HG02973 (cell line): ENCODE data around the gene KAT6B.
"Not testable (repeated sequence)": the region's sequence is repeated elsewhere in the genome, so short reads cannot be mapped to it uniquely, and the experiment has no call there.

Source experiments
- ATAC-seq: cut with Tn5 transposase; IDR thresholded peaks from one replicate; pipeline ENCODE4 v1.9.1; 2021; ENCODE audit warnings: moderate library complexity; ENCODE audit not compliant: unreplicated experiment

KAT6B gene

GRCh38 chr10:74887614-74888284, 61.3 kb downstream of the KAT6B start:
- no peak for ATAC-seq

GRCh38 chr10:74888962-74889661, 62.7 kb downstream of the KAT6B start:
- no peak for ATAC-seq

- no peak for ATAC-seq
Measured at GRCh38 chr10:74889662-74889998, 63.2 kb downstream of the KAT6B start.

GRCh38 chr10:74890460-74890859, 64.1 kb downstream of the KAT6B start:
- no peak for ATAC-seq

- no peak for ATAC-seq
Measured at GRCh38 chr10:74891053-74891452, 64.7 kb downstream of the KAT6B start.

- no peak for ATAC-seq
Measured at GRCh38 chr10:74892839-74893238, 66.4 kb downstream of the KAT6B start.

GRCh38 chr10:74893329-74893728, 66.9 kb downstream of the KAT6B start:
- ATAC-seq = not testable (repeated sequence)

GRCh38 chr10:74896788-74897527, 70.6 kb downstream of the KAT6B start:
- ATAC-seq = no peak

- peak; percentile 69 for ATAC-seq
Measured at GRCh38 chr10:74898201-74898976, 72.0 kb downstream of the KAT6B start.

GRCh38 chr10:74900297-74900696, 73.9 kb downstream of the KAT6B start:
- peak; percentile 47 for ATAC-seq

GRCh38 chr10:74901301-74901700, 74.9 kb downstream of the KAT6B start:
- no peak for ATAC-seq

GRCh38 chr10:74901867-74902450, 75.6 kb downstream of the KAT6B start:
- ATAC-seq = no peak

GRCh38 chr10:74903491-74903890, 77.1 kb downstream of the KAT6B start:
- no peak for ATAC-seq

- no peak for ATAC-seq
Measured at GRCh38 chr10:74906611-74907198, 80.3 kb downstream of the KAT6B start.

- ATAC-seq = no peak
Measured at GRCh38 chr10:74909670-74910069, 83.3 kb downstream of the KAT6B start.

- no peak for ATAC-seq
Measured at GRCh38 chr10:74910241-74910975, 84.0 kb downstream of the KAT6B start.

GRCh38 chr10:74910976-74911350, 84.6 kb downstream of the KAT6B start:
- ATAC-seq = no peak

- ATAC-seq = no peak
Measured at GRCh38 chr10:74912182-74912581, 85.8 kb downstream of the KAT6B start.

- ATAC-seq = no peak
Measured at GRCh38 chr10:74912682-74913081, 86.3 kb downstream of the KAT6B start.
